Thymus (tissue), 11 donors: ENCODE data around the gene C1QTNF9. TPM values are rescaled to one million over a fixed set of nuclear protein-coding genes. Genes with fewer than 3 reads are reported as not detected.
"Not testable (repeated sequence)": the region's sequence is repeated elsewhere in the genome, so short reads cannot be mapped to it uniquely, and the experiment has no call there.

ENCODE experiments used
- DNase-seq, 9 donors: peaks; one replicate each; pipeline ENCODE4 v3.0.0-alpha.2; 2013; ENCODE audit warnings: low spot score in 9 of 9, low read depth in 6 of 9, missing footprints in 1 of 9
- H3K27ac ChIP-seq, 2 donors: one replicate each; pipeline ENCODE4 v1.5.1; 2013; ENCODE audit warnings: control low read depth in 1 of 2, low read depth in 1 of 2, low read length in 1 of 2, mild to moderate bottlenecking in 1 of 2, moderate library complexity in 1 of 2
- H3K27me3 ChIP-seq, 2 donors: one replicate each; pipeline ENCODE4 v1.5.1; 2013; ENCODE audit warnings: low read length in 1 of 2; ENCODE audit not compliant: control insufficient read depth in 2 of 2, insufficient read depth in 1 of 2
- H3K36me3 ChIP-seq, 2 donors: one replicate each; pipeline ENCODE4 v1.5.1; 2013; ENCODE audit warnings: low read length in 1 of 2, mild to moderate bottlenecking in 1 of 2, moderate library complexity in 1 of 2; ENCODE audit not compliant: control insufficient read depth in 2 of 2, insufficient read depth in 2 of 2
- H3K4me1 ChIP-seq, 2 donors: one replicate each; pipeline ENCODE4 v1.5.1; 2013; ENCODE audit warnings: low read length in 2 of 2; ENCODE audit not compliant: control insufficient read depth in 2 of 2, insufficient read depth in 2 of 2
- H3K4me3 ChIP-seq, 2 donors: one replicate each; pipeline ENCODE4 v1.5.1; 2013; ENCODE audit warnings: low read length in 2 of 2, control low read depth in 1 of 2, mild to moderate bottlenecking in 1 of 2
- H3K9me3 ChIP-seq, 2 donors: one replicate each; pipeline ENCODE4 v1.5.1; 2013; ENCODE audit warnings: low read length in 1 of 2, mild to moderate bottlenecking in 1 of 2; ENCODE audit not compliant: control insufficient read depth in 2 of 2, insufficient read depth in 1 of 2
- WGBS: extraction: QIAGEN DNeasy Blood & Tissue Kit; methylation state at CpG from one replicate; pipeline ENCODE4 v1.1.7; 2013; 5-methylcytosine and 5-hydroxymethylcytosine counted together
- polyA plus RNA-seq: library from polyadenylated mRNA; stranded (reverse); fragments of 200-250 nt; gene quantifications from one replicate; pipeline ENCODE4 v1.2.3, GENCODE V29; 2013
- total RNA-seq: library from RNA; stranded (reverse); fragments of 120-200 nt; gene quantifications from one replicate; pipeline ENCODE4 v1.2.4, GENCODE V29; 2013
- donor health status: healthy.

C1QTNF9 gene
- total and polyA plus RNA-seq, 2 donors, result 0.30 to 0.38 TPM

GRCh38 chr13:24323036-24323738 is 13.8 kb downstream of the C1QTNF9 start:
- Histone ChIP-seq H3K4me1 (no peaks in the 10 kb centered on the region), H3K36me3 (no peaks in the 10 kb centered on the region), H3K9me3 (no peaks in the 10 kb centered on the region), H3K27ac (no peak overlapping the region), H3K27me3 (peaks cover 0 to 17% of the 10 kb centered on the region in 2 donors), H3K4me3 (no peak overlapping the region)
- no peak for DNase-seq
- WGBS, result 94% methylated on average over 28 of the region's 28 CpGs

GRCh38 chr13:24323739-24324075 is 14.3 kb downstream of the C1QTNF9 start:
- Histone ChIP-seq H3K4me3 (no peak overlapping the region), H3K27me3 (peaks cover 0 to 21% of the 10 kb centered on the region in 2 donors), H3K9me3 (no peaks in the 10 kb centered on the region), H3K27ac (no peak overlapping the region), H3K4me1 (no peaks in the 10 kb centered on the region), H3K36me3 (no peaks in the 10 kb centered on the region)
- 77% methylated on average over 5 of the region's 5 CpGs for WGBS
- DNase-seq, result no peak

- 84% methylated on average over 23 of the region's 23 CpGs for WGBS
- not testable (repeated sequence) for H3K9me3 ChIP-seq, H3K36me3 ChIP-seq, H3K4me1 ChIP-seq, H3K4me3 ChIP-seq, H3K27ac ChIP-seq, DNase-seq
- peaks cover 0 to 28% of the 10 kb centered on the region in 2 donors for H3K27me3 ChIP-seq
These were observed 18.2 kb downstream of the C1QTNF9 start for GRCh38 chr13:24327598-24327997.

- no peak overlapping the region for H3K4me3 ChIP-seq
- no peak overlapping the region for H3K27ac ChIP-seq
- WGBS, result 39% methylated on average over 38 of the region's 38 CpGs
- peak in 1 of 9 donors; percentile 5 for DNase-seq
- no peaks in the 10 kb centered on the region for H3K4me1 ChIP-seq
- H3K9me3 ChIP-seq, result no peaks in the 10 kb centered on the region
- peaks cover 0 to 28% of the 10 kb centered on the region in 2 donors for H3K27me3 ChIP-seq
- H3K36me3 ChIP-seq, result no peaks in the 10 kb centered on the region
These were observed 18.8 kb downstream of the C1QTNF9 start for GRCh38 chr13:24328145-24328544.

GRCh38 chr13:24338721-24339120 is 29.3 kb downstream of the C1QTNF9 start:
- Histone ChIP-seq H3K4me1 (no peaks in the 10 kb centered on the region), H3K36me3 (no peaks in the 10 kb centered on the region), H3K27me3 (peaks cover 0 to 4% of the 10 kb centered on the region in 2 donors), H3K9me3 (peaks cover 0 to 3% of the 10 kb centered on the region in 2 donors), H3K4me3 (no peak overlapping the region), H3K27ac (no peak overlapping the region)
- 93% methylated on average over 36 of the region's 36 CpGs for WGBS
- no peak for DNase-seq

GRCh38 chr13:24339937-24340607 is 30.7 kb downstream of the C1QTNF9 start:
- H3K4me3 ChIP-seq, result no peak overlapping the region
- no peak for DNase-seq
- no peaks in the 10 kb centered on the region for H3K36me3 ChIP-seq
- H3K27me3 ChIP-seq, result peaks cover 0 to 4% of the 10 kb centered on the region in 2 donors
- 78% methylated on average over 35 of the region's 35 CpGs for WGBS
- H3K4me1 ChIP-seq, result no peaks in the 10 kb centered on the region
- H3K27ac ChIP-seq, result no peak overlapping the region
- peaks cover 0 to 3% of the 10 kb centered on the region in 2 donors for H3K9me3 ChIP-seq

- no peak overlapping the region for H3K27ac ChIP-seq
- peaks cover 0 to 4% of the 10 kb centered on the region in 2 donors for H3K27me3 ChIP-seq
- WGBS, result 86% methylated on average over 26 of the region's 26 CpGs
- no peaks in the 10 kb centered on the region for H3K36me3 ChIP-seq
- no peaks in the 10 kb centered on the region for H3K4me1 ChIP-seq
- no peak overlapping the region for H3K4me3 ChIP-seq
- peaks cover 0 to 3% of the 10 kb centered on the region in 2 donors for H3K9me3 ChIP-seq
- DNase-seq, result no peak
These were observed 31.2 kb downstream of the C1QTNF9 start for GRCh38 chr13:24340608-24340955.

- WGBS, result 83% methylated on average over 3 of the region's 3 CpGs
- Histone ChIP-seq H3K36me3 (no peaks in the 10 kb centered on the region), H3K27ac (no peak overlapping the region), H3K4me1 (no peaks in the 10 kb centered on the region), H3K4me3 (no peak overlapping the region), H3K27me3 (peaks cover 0 to 4% of the 10 kb centered on the region in 2 donors), H3K9me3 (peaks cover 0 to 3% of the 10 kb centered on the region in 2 donors)
- no peak for DNase-seq
These were observed 32.1 kb downstream of the C1QTNF9 start for GRCh38 chr13:24341439-24341838.

GRCh38 chr13:24348385-24348784 is 39.0 kb downstream of the C1QTNF9 start:
- no peaks in the 10 kb centered on the region for H3K27me3 ChIP-seq
- no peak overlapping the region for H3K4me3 ChIP-seq
- H3K36me3 ChIP-seq, result no peaks in the 10 kb centered on the region
- H3K27ac ChIP-seq, result no peak overlapping the region
- H3K4me1 ChIP-seq, result no peaks in the 10 kb centered on the region
- DNase-seq, result no peak
- H3K9me3 ChIP-seq, result no peaks in the 10 kb centered on the region
- WGBS, result 93% methylated on average over 5 of the region's 5 CpGs
